IMR-90 (cell line): Measurements from ENCODE around the gene ZNF503. TPM values are rescaled to one million over a fixed set of nuclear protein-coding genes. Genes with fewer than 3 reads are reported as not detected.

Experiments
- ATAC-seq: fragments of 200-7000 bp; cut with Tn5 transposase; 2 replicates; pipeline ENCODE4 v1.9.1; 2020; ENCODE audit warnings: low read depth, mild to moderate bottlenecking, moderate library complexity
- BruUV-seq: library from RNA; stranded (reverse); fragments of 400-500 nt; replicated peaks from 2 replicates; lab custom pipeline; 2021; lab: Mats Ljungman, UMichigan
- CTCF ChIA-PET: fragments of 300-600 bp; formaldehyde crosslinking; extraction: SDS; loops from one replicate; lab custom pipeline; 2021; ENCODE audit warnings: antibody characterized with exemption; lab: Yijun Ruan, JAX
- POLR2A ChIA-PET: fragments of 300-600 bp; sonication (Branson Sonifier 250); formaldehyde crosslinking; loops from one replicate; lab custom pipeline; 2022; ENCODE audit warnings: antibody characterized with exemption; ENCODE audit not compliant: unreplicated experiment; lab: Charles Lee
- DNase-seq: peaks from one replicate; pipeline ENCODE4 v3.0.0; 2013
- H2AFZ ChIP-seq: replicated peaks from 2 replicates; pipeline ENCODE3; 2013; ENCODE audit warnings: low read length, mild to moderate bottlenecking; ENCODE audit not compliant: poor library complexity
- H2AK5ac ChIP-seq: 2 replicates; pipeline ENCODE4 v1.6.1; 2013; ENCODE audit warnings: low read depth, low read length, inconsistent platforms
- H2AK9ac ChIP-seq: replicated peaks from 2 replicates; pipeline ENCODE3; 2013; ENCODE audit warnings: mild to moderate bottlenecking, low read depth, low read length, moderate library complexity; ENCODE audit not compliant: poor library complexity
- H2BK120ac ChIP-seq: 2 replicates; pipeline ENCODE4 v1.6.1; 2013; ENCODE audit warnings: low read depth, low read length, inconsistent platforms
- H2BK15ac ChIP-seq: 3 replicates; pipeline ENCODE4 v1.6.1; 2013; ENCODE audit warnings: low read depth, low read length, inconsistent platforms
- H2BK20ac ChIP-seq: 2 replicates; pipeline ENCODE4 v1.6.1; 2013; ENCODE audit warnings: low read depth, mild to moderate bottlenecking, inconsistent platforms, low read length, moderate library complexity
- H2BK5ac ChIP-seq: 2 replicates; pipeline ENCODE4 v1.6.1; 2013; ENCODE audit warnings: mild to moderate bottlenecking, low read depth, low read length, inconsistent platforms; ENCODE audit not compliant: poor library complexity, severe bottlenecking
- H3K14ac ChIP-seq: replicated peaks from 2 replicates; pipeline ENCODE4 v1.6.1; 2013; ENCODE audit warnings: low read depth, low read length, inconsistent platforms
- H3K18ac ChIP-seq: 2 replicates; pipeline ENCODE4 v1.6.1; 2013; ENCODE audit warnings: low read depth, low read length, control low read depth
- H3K23ac ChIP-seq: 2 replicates; pipeline ENCODE4 v1.6.1; 2013; ENCODE audit warnings: low read depth, low read length, inconsistent platforms
- H3K27ac ChIP-seq: 2 replicates; pipeline ENCODE4 v1.5.1; 2013; ENCODE audit warnings: mild to moderate bottlenecking, control low read depth, low read length; ENCODE audit not compliant: insufficient read depth
- H3K27me3 ChIP-seq: 2 replicates; pipeline ENCODE4 v1.6.1; 2013; ENCODE audit warnings: low read length; ENCODE audit not compliant: control insufficient read depth, insufficient read depth
- H3K36me3 ChIP-seq: 2 replicates; pipeline ENCODE4 v1.6.1; 2013; ENCODE audit warnings: low read length, mixed read lengths; ENCODE audit not compliant: control insufficient read depth, insufficient read depth
- H3K4ac ChIP-seq: 2 replicates; pipeline ENCODE4 v1.6.1; 2013; ENCODE audit warnings: low read depth, low read length, inconsistent platforms
- H3K4me1 ChIP-seq: 2 replicates; pipeline ENCODE4 v1.6.1; 2013; ENCODE audit warnings: low read length, mixed read lengths; ENCODE audit not compliant: control insufficient read depth, insufficient read depth
- H3K4me2 ChIP-seq: 2 replicates; pipeline ENCODE4 v1.6.1; 2013; ENCODE audit warnings: low read depth, mild to moderate bottlenecking, control low read depth, low read length, moderate library complexity
- H3K4me3 ChIP-seq: 2 replicates; pipeline ENCODE4 v1.5.1; 2013; ENCODE audit warnings: low read depth, mild to moderate bottlenecking, control low read depth, low read length, moderate library complexity; ENCODE audit not compliant: insufficient read depth
- H3K56ac ChIP-seq: 2 replicates; pipeline ENCODE4 v1.6.1; 2013; ENCODE audit warnings: low read length, inconsistent platforms; ENCODE audit not compliant: insufficient read depth; ENCODE audit errors: extremely low read depth
- H3K79me1 ChIP-seq, 2 experiments: 2 replicates each; pipeline ENCODE4 v1.6.1; 2013; ENCODE audit warnings: low read length in 2 of 2, inconsistent platforms in 1 of 2, low read depth in 1 of 2
- H3K9ac ChIP-seq: 2 replicates; pipeline ENCODE4 v1.6.1; 2013; ENCODE audit warnings: low read depth, low read length, control low read depth
- H3K9me1 ChIP-seq: 2 replicates; pipeline ENCODE4 v1.6.1; 2013; ENCODE audit warnings: low read length, inconsistent platforms; ENCODE audit not compliant: insufficient read depth
- H3K9me3 ChIP-seq: 2 replicates; pipeline ENCODE4 v1.6.1; 2013; ENCODE audit warnings: low read length; ENCODE audit not compliant: control insufficient read depth, insufficient read depth
- H4K20me1 ChIP-seq: 2 replicates; pipeline ENCODE4 v1.6.1; 2013; ENCODE audit warnings: low read length, inconsistent platforms; ENCODE audit not compliant: insufficient read depth
- H4K5ac ChIP-seq: 2 replicates; pipeline ENCODE4 v1.6.1; 2013; ENCODE audit warnings: mild to moderate bottlenecking, low read depth, low read length, control low read depth
- H4K8ac ChIP-seq, 2 experiments: 2 replicates each; pipeline ENCODE4 v1.6.1; 2013; ENCODE audit warnings: low read depth in 2 of 2, low read length in 2 of 2, control low read depth in 1 of 2, inconsistent platforms in 1 of 2
- H4K91ac ChIP-seq: 2 replicates; pipeline ENCODE4 v1.6.1; 2013; ENCODE audit warnings: low read depth, low read length, inconsistent platforms; ENCODE audit not compliant: insufficient read depth
- CHD1 ChIP-seq: IDR thresholded peaks from 2 replicates; pipeline ENCODE4 v1.6.1; 2012; ENCODE audit warnings: low read depth, low read length, improper control_type of control experiment
- MXI1 ChIP-seq: IDR thresholded peaks from 2 replicates; pipeline ENCODE4 v1.6.1; 2012; ENCODE audit warnings: low read depth, mild to moderate bottlenecking, low read length, moderate library complexity, borderline replicate concordance
- POLR2A ChIP-seq: IDR thresholded peaks from 2 replicates; pipeline ENCODE4 v1.6.1; 2012; ENCODE audit warnings: mild to moderate bottlenecking, low read depth, low read length
- RFX5 ChIP-seq: IDR thresholded peaks from 2 replicates; pipeline ENCODE4 v1.8.0; 2012; ENCODE audit warnings: low read depth, mild to moderate bottlenecking, low read length, moderate library complexity
- WGBS, 2 experiments: methylation state at CpG; one replicate each; pipeline versions ENCODE4 v1.1.5 to v1.1.7; 2013; ENCODE audit warnings: missing lambda C conversion rate in 2 of 2; ENCODE audit not compliant: insufficient read length in 1 of 2; ENCODE audit errors: extremely low coverage in 2 of 2; 5-methylcytosine and 5-hydroxymethylcytosine counted together
- dilution Hi-C: fragments of 300-500 bp; cut with HindIII; formaldehyde crosslinking; loops from one replicate; pipeline ENCODE4 v1.14.3; 2018; ENCODE audit warnings: low sequenced_read_pairs; ENCODE audit not compliant: unreplicated experiment
- in situ Hi-C: fragments of 300-500 bp; cut with MboI; formaldehyde crosslinking; loops from 3 replicates; pipeline ENCODE4 v1.14.3; 2019; ENCODE audit warnings: low sequenced_read_pairs, inconsistent platforms, mixed read lengths
- intact Hi-C: fragments of 100-400 bp; cut with micrococcal nuclease; formaldehyde crosslinking; loops from 2 replicates; pipeline ENCODE4 v1.10.0; 2022
- polyA plus RNA-seq, 3 experiments: library from polyadenylated mRNA; depleted of rRNA; stranded (reverse); fragments of >200 nt; gene quantifications; 2 replicates each; pipeline ENCODE4 v1.2.3, GENCODE V29; 2012; ENCODE audit warnings: low replicate concordance in 1 of 3
- total RNA-seq: library from RNA; depleted of rRNA; stranded (reverse); fragments of >200 nt; gene quantifications from 2 replicates; pipeline ENCODE4 v1.2.3, GENCODE V29; 2012
- TF ChIP-seq, protein P1 (sequence below): fragments of 150-350 bp; IDR thresholded peaks from 2 replicates; pipeline ENCODE4 v1.6.1; 2016; ENCODE audit warnings: low read depth, mild to moderate bottlenecking, low read length, moderate library complexity, borderline replicate concordance

Gene ZNF503
- total and polyA plus RNA-seq, 2 of the 4 experiments (the other 2 are of a cell fraction) = 0.36 to 5.8 TPM

DNA sequence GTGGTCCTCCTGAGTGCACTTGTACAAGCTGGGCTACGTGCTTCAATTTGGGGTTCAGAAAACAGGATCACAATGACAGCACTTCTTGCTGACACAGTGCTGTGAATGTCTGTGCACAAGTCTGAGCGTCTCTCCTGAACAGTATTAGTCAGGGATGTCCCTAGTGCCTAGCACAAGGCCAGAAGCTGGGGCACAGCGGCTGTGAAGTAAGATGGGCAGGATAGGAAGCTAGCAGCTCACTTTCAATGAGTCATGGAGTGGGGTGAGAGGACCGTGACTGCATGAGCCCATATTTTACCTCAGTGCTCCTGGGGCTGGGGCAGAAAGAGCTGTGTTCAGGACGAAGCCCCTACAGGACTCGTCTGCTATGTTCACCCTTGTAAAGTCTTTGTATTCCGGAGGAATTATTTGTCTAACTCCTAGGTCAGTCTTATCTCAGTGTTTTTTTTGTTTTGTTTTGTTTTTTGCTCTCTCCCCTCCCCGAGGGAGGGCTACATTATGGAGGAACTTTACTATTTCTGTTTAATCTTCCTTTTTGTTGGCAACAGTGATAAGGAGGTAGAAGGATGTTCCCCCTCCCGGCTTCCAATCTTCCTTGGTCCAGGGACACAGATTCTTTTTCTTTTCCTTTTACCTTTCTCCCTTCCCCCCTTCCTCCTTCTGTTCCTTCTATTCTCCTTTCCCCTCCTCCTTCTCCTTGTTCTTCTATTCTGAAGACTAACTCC, 27.0 kb upstream of the ZNF503 start (continued):
- no peak for TF ChIP-seq CHD1

DNA sequence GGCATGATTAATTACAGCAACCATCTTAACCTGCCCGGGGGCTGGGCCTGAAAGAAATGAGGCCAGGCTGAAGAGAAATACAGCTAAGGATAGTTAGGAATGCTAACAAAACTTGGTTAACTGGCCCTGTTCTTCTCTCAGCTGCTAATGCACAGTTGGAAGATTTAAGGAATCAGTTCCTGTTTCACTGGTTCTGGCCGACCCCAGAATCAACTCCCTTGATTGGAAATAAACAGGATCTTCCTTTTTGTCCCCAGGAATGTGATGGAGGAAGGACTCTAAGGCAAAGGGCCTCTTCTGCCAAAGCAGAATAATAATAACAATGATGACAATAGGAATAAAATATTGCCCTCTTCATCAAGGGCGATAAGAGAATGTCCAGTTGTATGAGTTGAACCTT, 26.4 kb upstream of the ZNF503 start:
- Histone ChIP-seq H3K4me3 (no peak overlapping the region), H4K8ac (no peak overlapping the region), H2BK120ac (no peak overlapping the region), H3K18ac (no peak overlapping the region), H3K79me1 (no peaks in the 10 kb centered on the region), H3K56ac (no peak overlapping the region), H3K4me1 (peaks cover 6% of the 10 kb centered on the region; the same call in 1 of the 2 replicates), H2AK5ac (no peak overlapping the region), H4K20me1 (no peaks in the 10 kb centered on the region), H4K5ac (no peak overlapping the region), H4K91ac (no peak overlapping the region), H3K36me3 (no peaks in the 10 kb centered on the region), H3K23ac (no peak overlapping the region), H3K27ac (no peak overlapping the region), H2BK5ac (no peak overlapping the region), H2AK9ac (no peak overlapping the region), H3K9me1 (no peaks in the 10 kb centered on the region), H3K4ac (no peak overlapping the region), H3K9me3 (no peaks in the 10 kb centered on the region), H2BK15ac (no peak overlapping the region), H3K9ac (no peak overlapping the region), H3K4me2 (no peak overlapping the region), H3K14ac (no peak overlapping the region), H2BK20ac (no peak overlapping the region), H2AFZ (no peak overlapping the region), H3K27me3 (peaks cover 12% of the 10 kb centered on the region)
- in situ Hi-C loops (no loop called here), dilution Hi-C loops (no loop called here), intact Hi-C loops (no loop called here)
- ChIA-PET POLR2A (no interaction called here), CTCF (interaction anchor here (1.0 kb wide), 1 partner anchor 10 kb away, joined by 3 read pairs; no protein-coding TSS in a partner anchor)
- TF ChIP-seq, protein P1, sequence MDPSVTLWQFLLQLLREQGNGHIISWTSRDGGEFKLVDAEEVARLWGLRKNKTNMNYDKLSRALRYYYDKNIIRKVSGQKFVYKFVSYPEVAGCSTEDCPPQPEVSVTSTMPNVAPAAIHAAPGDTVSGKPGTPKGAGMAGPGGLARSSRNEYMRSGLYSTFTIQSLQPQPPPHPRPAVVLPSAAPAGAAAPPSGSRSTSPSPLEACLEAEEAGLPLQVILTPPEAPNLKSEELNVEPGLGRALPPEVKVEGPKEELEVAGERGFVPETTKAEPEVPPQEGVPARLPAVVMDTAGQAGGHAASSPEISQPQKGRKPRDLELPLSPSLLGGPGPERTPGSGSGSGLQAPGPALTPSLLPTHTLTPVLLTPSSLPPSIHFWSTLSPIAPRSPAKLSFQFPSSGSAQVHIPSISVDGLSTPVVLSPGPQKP = no peak
- no peak for TF ChIP-seq MXI1
- TF ChIP-seq RFX5 = no peak
- no peak for TF ChIP-seq POLR2A
- WGBS, 2 experiments = 67% methylated on average over 1 of the region's 3 CpGs; no CpG with 5 or more reads in 1 of the 2 experiments
- BruUV-seq = no TSS peak
- ATAC-seq (no peak), DNase-seq (no peak)
